Cardiac fibroblast (primary cell): ENCODE results near the gene KCNK5.

Source experiments
- DNase-seq, 2 donors: peaks; one replicate each; pipeline versions ENCODE4 v3.0.0 to v3.0.0-alpha.2; 2010; ENCODE audit warnings: low read depth in 2 of 2
- H3K4me3 ChIP-seq, 2 donors: replicated peaks in 1 of 2; 1 replicate in 1 of 2; 2 replicates in 1 of 2; pipeline ENCODE4 v1.5.1; 2011; ENCODE audit warnings: low read depth in 2 of 2, low read length in 2 of 2, mild to moderate bottlenecking in 2 of 2, moderate library complexity in 1 of 2
- CTCF ChIP-seq: IDR thresholded peaks from one replicate; pipeline ENCODE4 v1.5.1; 2011; ENCODE audit warnings: low read depth, mild to moderate bottlenecking, low read length, inconsistent platforms

Gene KCNK5

GRCh38 chr6:39199231-39199940 lies 29.9 kb downstream of the KCNK5 start:
- no peak for DNase-seq

GRCh38 chr6:39198528-39198927 lies 30.7 kb downstream of the KCNK5 start:
- no peak for TF ChIP-seq CTCF
- no peak overlapping the region for H3K4me3 ChIP-seq
- DNase-seq = no peak

More at GRCh38 chr6:39199231-39199940, 29.9 kb downstream of the KCNK5 start:
- TF ChIP-seq CTCF = no peak
- H3K4me3 ChIP-seq = no peak overlapping the region

- no peak for TF ChIP-seq CTCF
- DNase-seq = no peak
Observed at GRCh38 chr6:39197922-39198500, 31.3 kb downstream of the KCNK5 start.

GRCh38 chr6:39197521-39197920 lies 31.8 kb downstream of the KCNK5 start:
- no peak for DNase-seq
- no peak for TF ChIP-seq CTCF
- H3K4me3 ChIP-seq = no peak overlapping the region

More at GRCh38 chr6:39197922-39198500, 31.3 kb downstream of the KCNK5 start:
- no peak overlapping the region for H3K4me3 ChIP-seq

- no peak for DNase-seq
- no peak for TF ChIP-seq CTCF
- no peak overlapping the region for H3K4me3 ChIP-seq
Observed at GRCh38 chr6:39196673-39197091, 32.6 kb downstream of the KCNK5 start.

- DNase-seq = no peak
- no peak overlapping the region for H3K4me3 ChIP-seq
- TF ChIP-seq CTCF = no peak
Observed at GRCh38 chr6:39195792-39196385, 33.4 kb downstream of the KCNK5 start.
